SK-N-SH (cell line): Measurements from ENCODE around the gene GAS6. TPM values are rescaled to one million over a fixed set of nuclear protein-coding genes. Genes with fewer than 3 reads are reported as not detected.
A peak's percentile ranks its signal among the peaks of the same experiment; 100 is the strongest.

Experiments
- CTCF ChIA-PET: fragments of 300-600, 350-600 bp; formaldehyde crosslinking; extraction: SDS; loops from one replicate; lab custom pipeline; 2021; lab: Yijun Ruan, JAX
- POLR2A ChIA-PET: fragments of 350-600 bp; sonication (Branson Sonifier 250); formaldehyde crosslinking; extraction: SDS; loops from one replicate; lab custom pipeline; 2020; ENCODE audit warnings: antibody characterized with exemption, inconsistent platforms; lab: Yijun Ruan, JAX
- DNase-seq: peaks from one replicate; pipeline ENCODE4 v3.0.0; 2012
- H2AFZ ChIP-seq: fragments of 200-600 bp; sonication (generic); 2 replicates; pipeline ENCODE4 v1.8.1; 2016; ENCODE audit warnings: antibody characterized with exemption, mild to moderate bottlenecking, low read depth
- H3F3A ChIP-seq: fragments of 200-600 bp; sonication (generic); replicated peaks from 2 replicates; pipeline ENCODE3; 2016; ENCODE audit warnings: antibody characterized with exemption, mild to moderate bottlenecking; ENCODE audit not compliant: insufficient read depth
- H3K27ac ChIP-seq, 2 experiments: fragments of 200-500 bp in 1 of 2; fragments of 200-600 bp in 1 of 2; sonication (Bioruptor generic) in 1 of 2; sonication (generic), shearing (Covaris generic) in 1 of 2; 2 replicates each; pipeline versions ENCODE4 v1.5.1 to v1.6.1; 2014 to 2016; ENCODE audit warnings: low read depth in 2 of 2, inconsistent platforms in 1 of 2, low read length in 1 of 2, mild to moderate bottlenecking in 1 of 2, mixed read lengths in 1 of 2
- H3K27me3 ChIP-seq: fragments of 200-600 bp; sonication (generic), shearing (Covaris generic); 2 replicates; pipeline ENCODE4 v1.6.1; 2016; ENCODE audit warnings: mixed run types; ENCODE audit not compliant: insufficient read depth
- H3K36me3 ChIP-seq, 2 experiments: fragments of 200-500 bp in 1 of 2; fragments of 200-600 bp in 1 of 2; sonication (Bioruptor generic) in 1 of 2; sonication (generic) in 1 of 2; replicated peaks in 1 of 2; 2 replicates each; pipeline versions ENCODE3 to v1.5.1; 2014 to 2016; ENCODE audit warnings: low read length in 1 of 2, mild to moderate bottlenecking in 1 of 2; ENCODE audit not compliant: insufficient read depth in 2 of 2, control insufficient read depth in 1 of 2
- H3K4me1 ChIP-seq, 2 experiments: fragments of 200-500 bp in 1 of 2; fragments of 200-600 bp in 1 of 2; sonication (Bioruptor generic) in 1 of 2; sonication (generic), shearing (Covaris generic) in 1 of 2; 2 replicates each; pipeline versions ENCODE4 v1.5.1 to v1.6.1; 2014 to 2016; ENCODE audit warnings: low read depth in 1 of 2, low read length in 1 of 2, mixed run types in 1 of 2; ENCODE audit not compliant: insufficient read depth in 2 of 2, control insufficient read depth in 1 of 2
- H3K4me2 ChIP-seq: fragments of 200-600 bp; sonication (generic), shearing (Covaris generic); 2 replicates; pipeline ENCODE4 v1.6.1; 2017; ENCODE audit warnings: mixed run types
- H3K4me3 ChIP-seq, 2 experiments: fragments of 200-500 bp in 1 of 2; fragments of 200-600 bp in 1 of 2; sonication (Bioruptor generic) in 1 of 2; sonication (generic), shearing (Covaris generic) in 1 of 2; 2 replicates each; pipeline versions ENCODE4 v1.5.1 to v1.8.1; 2014 to 2016; ENCODE audit warnings: low read depth in 2 of 2, inconsistent platforms in 1 of 2, low read length in 1 of 2, mild to moderate bottlenecking in 1 of 2, mixed read lengths in 1 of 2, moderate library complexity in 1 of 2
- H3K79me2 ChIP-seq: fragments of 200-600 bp; sonication (generic); 2 replicates; pipeline ENCODE4 v1.8.1; 2017; ENCODE audit warnings: mild to moderate bottlenecking; ENCODE audit not compliant: insufficient read depth
- H3K9ac ChIP-seq: fragments of 200-600 bp; sonication (generic); 2 replicates; pipeline ENCODE4 v1.6.1; 2017; ENCODE audit warnings: mixed run types
- H3K9me2 ChIP-seq: fragments of 200-600 bp; sonication (generic); 2 replicates; pipeline ENCODE4 v1.6.1; 2017; ENCODE audit warnings: mixed run types
- H3K9me3 ChIP-seq: fragments of 200-600 bp; sonication (generic); 2 replicates; pipeline ENCODE4 v1.6.1; 2017; ENCODE audit warnings: mixed run types, mild to moderate bottlenecking, moderate library complexity
- H4K20me1 ChIP-seq: fragments of 200-600 bp; sonication (generic); 2 replicates; pipeline ENCODE4 v1.6.1; 2017; ENCODE audit warnings: mild to moderate bottlenecking, mixed run types; ENCODE audit not compliant: insufficient read depth
- CHD2 ChIP-seq: fragments of 150-350 bp; IDR thresholded peaks from 2 replicates; pipeline ENCODE4 v1.6.1; 2018; ENCODE audit warnings: low read length; ENCODE audit not compliant: partially characterized antibody
- ELF1 ChIP-seq: IDR thresholded peaks from 2 replicates; pipeline ENCODE4 v1.4.0; 2012
- EP300 ChIP-seq, 2 experiments: IDR thresholded peaks; 2 replicates each; pipeline versions ENCODE4 v1.4.0 to v1.6.1; 2012; ENCODE audit warnings: borderline replicate concordance in 1 of 2, low read depth in 1 of 2, low read length in 1 of 2
- GABPA ChIP-seq: IDR thresholded peaks from 2 replicates; pipeline ENCODE4 v1.4.0; 2012; ENCODE audit warnings: low read depth, mild to moderate bottlenecking
- NFIC ChIP-seq: IDR thresholded peaks from 2 replicates; pipeline ENCODE4 v1.4.0; 2012; ENCODE audit warnings: borderline replicate concordance
- PBX3 ChIP-seq: IDR thresholded peaks from 2 replicates; pipeline ENCODE4; 2012
- SIN3A ChIP-seq: IDR thresholded peaks from 2 replicates; pipeline ENCODE4 v1.6.1; 2012; ENCODE audit warnings: low read depth, mild to moderate bottlenecking, low read length, moderate library complexity, borderline replicate concordance
- SMC3 ChIP-seq: IDR thresholded peaks from 2 replicates; pipeline ENCODE4 v1.6.1; 2012; ENCODE audit warnings: low read depth, low read length, improper control_type of control experiment
- USF2 ChIP-seq: fragments of 150-350 bp; IDR thresholded peaks from 2 replicates; pipeline ENCODE4 v1.6.1; 2017; ENCODE audit warnings: antibody characterized with exemption, low read length, low read depth, borderline replicate concordance
- WGBS: methylation state at CpG from one replicate; pipeline ENCODE4 v1.1.6; 2017; ENCODE audit warnings: low lambda C conversion rate; 5-methylcytosine and 5-hydroxymethylcytosine counted together
- polyA plus RNA-seq, 3 experiments: library from polyadenylated mRNA; depleted of rRNA; stranded (reverse); fragments of >200 nt; gene quantifications; 2 replicates each; pipeline ENCODE4 v1.2.3, GENCODE V29; 2012

The GAS6 gene
- polyA plus RNA-seq, 1 of the 3 experiments (the other 2 are of a cell fraction) = 380 TPM

GRCh38 chr13:113853518-113854237 lies 10.2 kb downstream of the GAS6 start:
- no peak overlapping the region for H3K4me3 ChIP-seq
- peaks cover 100% of the 10 kb centered on the region for H3K79me2 ChIP-seq
- ChIA-PET CTCF (no interaction called here), POLR2A (interaction anchor here (1.6 kb wide), 1 partner anchor 14 kb away, joined by 7 read pairs; no protein-coding TSS in a partner anchor)
- peaks cover 9 to 27% of the 10 kb centered on the region in 2 experiments; a peak in 2 of 4 replicates for H3K4me1 ChIP-seq
- no peaks in the 10 kb centered on the region for H3K9me3 ChIP-seq
- H3K27ac ChIP-seq = peak overlapping the region in 1 of 2 experiments; percentile 24; a peak in 2 of 4 replicates
- no peaks in the 10 kb centered on the region for H3K27me3 ChIP-seq
- H2AFZ ChIP-seq = no peak overlapping the region
- peaks cover 75% of the 10 kb centered on the region for H4K20me1 ChIP-seq
- no peak for DNase-seq
- no peak overlapping the region for H3K4me2 ChIP-seq
- no peak overlapping the region for H3K9ac ChIP-seq
- peaks cover 0 to 12% of the 10 kb centered on the region in 2 experiments for H3K36me3 ChIP-seq
- 96% methylated on average over 7 of the region's 11 CpGs for WGBS
- no peaks in the 10 kb centered on the region for H3K9me2 ChIP-seq
- H3F3A ChIP-seq = peaks cover 30% of the 10 kb centered on the region
- TF ChIP-seq ELF1 = no peak
- TF ChIP-seq PBX3 = 0 out of 2 replicates have a peak, but pooled peaks have one; percentile 22
- no peak for TF ChIP-seq NFIC
- TF ChIP-seq GABPA = no peak
- TF ChIP-seq SMC3 = no peak
- TF ChIP-seq, all 33 proteins: peak for 1

- Histone ChIP-seq H3K9me2 (no peaks in the 10 kb centered on the region), H3K9ac (no peak overlapping the region), H3K4me3 (no peak overlapping the region), H3F3A (peaks cover 21% of the 10 kb centered on the region), H3K36me3 (peaks cover under 1 to 10% of the 10 kb centered on the region in 2 experiments), H2AFZ (no peak overlapping the region), H3K9me3 (no peaks in the 10 kb centered on the region), H3K79me2 (peaks cover 100% of the 10 kb centered on the region), H3K4me2 (no peak overlapping the region), H3K27me3 (no peaks in the 10 kb centered on the region), H3K27ac (peak overlapping the region in 1 of 2 experiments; percentile 4; a peak in 1 of 4 replicates), H3K4me1 (peaks cover 12 to 27% of the 10 kb centered on the region in 2 experiments; a peak in 2 of 4 replicates), H4K20me1 (peaks cover 75% of the 10 kb centered on the region)
- 90% methylated on average over 15 of the region's 22 CpGs for WGBS
- ChIA-PET POLR2A (interaction anchor here (1.6 kb wide), 1 partner anchor 13 kb away, joined by 7 read pairs; no protein-coding TSS in a partner anchor), CTCF (no interaction called here)
- no peak for DNase-seq
- TF ChIP-seq CHD2 (no peak), SMC3 (no peak), EP300 (IDR thresholded peaks at IDR 0.05; ENCODE audit: borderline replicate concordance in 1 of 2, low read depth in 1 of 2, low read length in 1 of 2) (no peak), SIN3A (no peak), USF2 (no peak), PBX3 (no peak)
Observed at GRCh38 chr13:113852536-113853517, 11.0 kb downstream of the GAS6 start.
